Neural progenitor cell (in vitro differentiated cells): ENCODE results near the gene MYBBP1A.

Source experiments
- EZH2 ChIP-seq: fragments of 200-600 bp; sonication (generic); IDR thresholded peaks from 2 replicates; pipeline ENCODE4 v1.6.1; 2017; ENCODE audit warnings: antibody characterized with exemption, mild to moderate bottlenecking, moderate library complexity
- EZH2phosphoT487 ChIP-seq: fragments of 200-600 bp; sonication (generic); IDR thresholded peaks from 2 replicates; pipeline ENCODE4 v1.6.1; 2017; ENCODE audit warnings: antibody characterized with exemption
- TF ChIP-seq, protein P1 (sequence below): fragments of 200-600 bp; sonication (generic); IDR thresholded peaks from 2 replicates; pipeline ENCODE4 v1.5.1; 2017; ENCODE audit warnings: antibody characterized with exemption, mild to moderate bottlenecking

DNA sequence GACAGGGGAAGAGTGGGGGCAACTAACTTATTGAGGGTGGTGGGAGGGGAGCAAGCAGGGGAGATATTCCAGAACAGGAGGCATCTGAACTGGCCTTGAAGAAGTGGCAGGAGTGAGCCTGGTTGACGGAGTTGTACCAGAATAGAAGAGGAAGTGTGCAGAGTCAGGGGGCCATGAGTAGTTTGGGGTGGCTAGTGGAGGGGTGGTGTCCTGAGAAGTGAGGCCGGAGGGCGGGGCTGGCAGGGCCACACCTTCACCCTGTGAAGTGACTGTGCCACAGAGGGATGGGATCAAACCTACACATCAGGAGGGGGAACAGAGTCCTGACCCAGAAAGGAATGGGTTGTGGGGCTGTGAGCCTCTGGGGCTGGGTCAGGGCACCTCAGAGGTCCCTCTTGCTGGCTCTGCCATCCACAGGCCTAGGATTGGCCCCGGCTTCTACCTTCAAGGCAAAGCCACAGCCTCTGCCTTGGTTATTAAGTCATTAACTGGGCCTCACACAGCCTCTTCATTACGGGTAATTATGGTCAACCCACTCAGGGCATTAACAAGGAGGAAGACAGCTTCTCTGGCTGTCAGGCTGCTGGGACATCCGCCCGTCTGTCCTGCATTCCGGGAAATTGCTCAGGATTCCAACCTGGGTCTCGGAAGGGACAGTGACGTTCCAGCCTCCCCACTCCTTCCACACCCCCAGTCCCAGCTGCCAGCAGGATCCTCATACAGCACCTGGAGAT lies 43.8 kb downstream of the MYBBP1A start:
- TF ChIP-seq, protein P1, sequence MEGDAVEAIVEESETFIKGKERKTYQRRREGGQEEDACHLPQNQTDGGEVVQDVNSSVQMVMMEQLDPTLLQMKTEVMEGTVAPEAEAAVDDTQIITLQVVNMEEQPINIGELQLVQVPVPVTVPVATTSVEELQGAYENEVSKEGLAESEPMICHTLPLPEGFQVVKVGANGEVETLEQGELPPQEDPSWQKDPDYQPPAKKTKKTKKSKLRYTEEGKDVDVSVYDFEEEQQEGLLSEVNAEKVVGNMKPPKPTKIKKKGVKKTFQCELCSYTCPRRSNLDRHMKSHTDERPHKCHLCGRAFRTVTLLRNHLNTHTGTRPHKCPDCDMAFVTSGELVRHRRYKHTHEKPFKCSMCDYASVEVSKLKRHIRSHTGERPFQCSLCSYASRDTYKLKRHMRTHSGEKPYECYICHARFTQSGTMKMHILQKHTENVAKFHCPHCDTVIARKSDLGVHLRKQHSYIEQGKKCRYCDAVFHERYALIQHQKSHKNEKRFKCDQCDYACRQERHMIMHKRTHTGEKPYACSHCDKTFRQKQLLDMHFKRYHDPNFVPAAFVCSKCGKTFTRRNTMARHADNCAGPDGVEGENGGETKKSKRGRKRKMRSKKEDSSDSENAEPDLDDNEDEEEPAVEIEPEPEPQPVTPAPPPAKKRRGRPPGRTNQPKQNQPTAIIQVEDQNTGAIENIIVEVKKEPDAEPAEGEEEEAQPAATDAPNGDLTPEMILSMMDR: no peak
- TF ChIP-seq EZH2phosphoT487: no peak
- TF ChIP-seq EZH2: no peak
